Activated CD4-positive, alpha-beta T cell treated with anti-CD3 and anti-CD28 coated beads for 1 hour (primary cell): ENCODE measurements around the gene ANXA4.

Experiments
- DNase-seq: peaks from one replicate; pipeline ENCODE4 v3.0.0-alpha.2; 2020

Gene ANXA4

GRCh38 chr2:69741575-69742321, at the start of gene ANXA4:
ANXA4 (plus strand) TSS chr2:69742134; CDS start chr2:69781566, 39,432 bp downstream.
- DNase-seq, result peak; percentile 28

GRCh38 chr2:69692424-69692823, 49.5 kb upstream of the ANXA4 start:
- DNase-seq, result no peak

GRCh38 chr2:69693059-69693774, 48.7 kb upstream of the ANXA4 start:
- DNase-seq, result no peak

- no peak for DNase-seq
Measured at GRCh38 chr2:69693775-69694450, 48.0 kb upstream of the ANXA4 start.

DNA sequence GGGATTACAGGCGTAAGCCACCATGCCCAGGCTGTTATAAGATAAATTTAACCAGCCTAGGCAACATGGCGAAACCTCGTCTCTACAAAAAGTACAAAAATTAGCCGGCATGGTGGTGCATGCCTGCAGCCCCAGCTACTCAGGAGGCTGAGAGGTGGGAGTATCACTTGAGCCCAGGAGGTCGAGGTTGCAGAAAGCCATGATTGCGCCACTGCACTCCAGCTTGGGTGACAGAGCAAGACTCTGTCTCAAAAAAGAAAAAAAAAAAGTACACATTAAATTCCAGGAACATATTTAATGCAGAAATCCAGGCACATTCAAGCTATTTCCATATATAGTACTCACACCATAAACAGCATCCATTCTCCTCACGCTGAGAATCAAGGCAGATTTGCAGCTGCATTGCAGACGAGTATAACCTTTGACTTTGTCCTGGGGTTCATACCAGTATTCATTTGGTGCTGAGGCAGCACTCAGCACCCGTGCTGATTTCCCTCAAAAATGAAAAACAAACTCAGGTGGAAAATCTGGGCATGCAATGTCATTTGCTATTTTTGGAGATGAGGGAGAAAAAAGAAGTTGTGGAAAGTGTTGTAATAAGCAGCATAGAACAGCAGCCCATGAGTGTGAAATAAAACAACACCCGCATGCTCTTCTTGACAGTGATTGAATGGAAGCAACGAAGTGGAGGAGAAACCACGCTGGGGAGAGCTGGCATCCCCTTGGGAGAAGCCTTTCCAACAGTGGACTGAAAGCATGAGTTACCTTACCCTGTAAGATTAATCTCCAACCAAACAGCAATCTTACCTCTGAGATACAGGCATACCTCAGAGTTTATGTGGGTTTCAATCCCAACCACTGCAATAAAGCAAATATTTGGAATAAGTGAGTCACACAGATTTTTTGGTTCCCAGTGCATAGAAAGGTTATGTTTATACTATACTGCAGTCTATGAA, 46.8 kb upstream of the ANXA4 start:
- no peak for DNase-seq

DNA sequence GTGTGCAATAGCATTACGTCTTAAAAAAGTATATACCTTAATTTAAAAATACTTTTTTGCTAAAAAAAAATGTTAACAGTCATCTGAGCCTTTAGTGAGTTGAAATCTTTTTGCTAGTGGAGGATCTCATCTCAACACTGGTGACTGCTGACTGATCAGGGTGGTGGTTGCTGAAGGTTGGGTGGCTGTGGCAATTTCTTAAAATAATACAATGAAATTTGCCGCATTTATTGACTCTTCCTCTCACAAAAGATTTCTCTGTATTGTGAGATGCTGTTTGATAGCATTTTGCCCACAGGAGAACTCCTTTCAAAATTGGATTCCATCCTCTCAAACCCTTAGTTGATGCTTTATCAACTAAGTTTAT, 46.1 kb upstream of the ANXA4 start:
- DNase-seq, result no peak

DNA sequence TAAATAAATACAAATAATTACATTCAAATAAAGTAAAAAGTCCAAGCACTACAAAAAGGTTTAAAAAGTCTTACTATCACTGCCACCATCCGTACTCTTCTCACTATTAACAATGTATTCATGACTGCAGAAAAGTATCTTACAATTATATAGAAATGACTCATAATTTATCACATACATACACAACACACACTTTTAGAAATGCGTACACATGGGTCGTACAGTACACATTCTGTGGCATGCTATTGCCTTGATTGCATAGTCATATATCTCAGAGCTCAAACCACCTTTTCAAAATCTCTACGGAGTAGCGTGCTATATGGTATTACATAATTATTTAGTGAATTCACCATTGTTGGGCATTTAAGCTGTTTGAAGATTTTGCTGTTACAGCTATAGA, 41.6 kb upstream of the ANXA4 start:
- no peak for DNase-seq

DNA sequence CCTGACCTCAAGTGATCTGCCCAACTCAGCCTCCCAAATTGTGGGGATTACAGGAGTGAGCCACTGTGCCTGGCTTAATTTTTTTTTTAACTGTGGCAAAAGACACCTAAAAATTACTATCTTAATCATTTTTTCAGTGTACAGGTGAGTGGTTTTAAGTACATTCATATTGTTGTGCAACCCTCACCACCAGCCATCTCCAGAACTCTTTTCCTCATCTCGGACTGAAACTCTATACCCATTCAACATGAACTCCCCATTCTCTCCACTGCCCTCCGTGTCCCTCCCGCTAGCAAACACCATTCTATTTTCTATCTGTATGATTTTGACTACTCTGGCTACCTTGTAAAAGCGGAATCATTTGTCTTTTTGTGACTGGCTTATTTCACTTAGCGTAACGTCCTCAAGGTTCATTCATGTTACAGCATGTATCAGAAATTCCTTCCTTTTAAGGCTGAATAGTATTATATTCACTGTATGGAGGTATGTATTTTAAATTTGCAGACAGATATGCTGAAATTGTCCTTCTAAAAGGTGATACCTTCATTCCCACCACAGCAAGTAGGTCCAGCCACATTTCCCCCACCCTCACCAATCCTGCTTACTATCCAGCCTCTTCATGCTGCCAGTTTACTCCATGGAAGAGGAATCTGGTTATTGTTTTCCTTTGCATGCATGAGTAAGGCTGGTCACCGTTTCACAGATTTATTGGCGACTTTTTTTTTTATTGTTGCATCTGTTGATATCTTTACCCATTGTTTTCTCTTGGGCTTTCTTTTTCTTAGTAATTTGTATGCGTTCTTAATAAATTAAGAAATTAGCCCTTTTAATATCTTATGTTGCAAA, 40.6 kb upstream of the ANXA4 start:
- DNase-seq, result no peak

GRCh38 chr2:69703189-69703588, 38.7 kb upstream of the ANXA4 start:
- DNase-seq, result no peak

- no peak for DNase-seq
Measured at GRCh38 chr2:69704446-69704845, 37.5 kb upstream of the ANXA4 start.

DNA sequence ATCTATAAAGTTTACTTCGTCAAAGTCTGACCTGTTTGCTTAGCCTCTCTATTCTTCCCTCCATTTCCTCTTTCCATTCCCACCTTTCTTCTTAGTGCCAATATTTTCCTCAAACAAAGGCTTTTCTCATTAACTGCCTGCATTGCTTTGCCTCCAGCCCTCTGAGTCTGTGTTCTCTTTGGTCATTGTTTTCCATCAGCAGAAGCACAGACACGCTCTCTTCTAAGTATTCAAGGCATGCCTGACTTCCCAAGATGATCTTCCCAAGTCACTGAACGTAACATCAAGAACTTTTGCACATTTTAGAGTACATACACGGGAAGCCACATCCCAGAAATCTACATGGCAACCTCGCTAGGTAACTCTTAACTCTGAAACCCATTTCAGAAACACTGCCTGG, 32.6 kb upstream of the ANXA4 start:
- DNase-seq, result no peak

- DNase-seq, result no peak
Measured at GRCh38 chr2:69711971-69712370, 30.0 kb upstream of the ANXA4 start.

DNA sequence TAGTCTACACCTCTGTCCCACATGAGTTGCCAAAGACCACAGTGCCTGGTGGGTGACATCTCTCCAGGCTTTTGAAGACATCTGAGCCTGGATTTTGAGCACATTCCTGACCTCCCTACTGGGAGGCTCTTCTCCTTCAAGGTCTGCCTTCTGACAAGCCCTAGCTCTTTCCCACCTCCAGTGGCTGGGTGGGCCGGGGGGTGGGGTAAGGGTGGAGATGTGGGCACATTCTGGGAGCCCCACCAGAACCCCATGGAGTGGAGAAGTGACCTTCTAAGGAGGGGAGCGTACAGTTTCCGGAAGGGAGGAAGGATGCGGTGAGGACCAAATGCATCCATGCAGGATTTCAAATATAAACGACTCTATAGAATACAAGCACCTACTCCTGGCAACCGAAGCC, 27.9 kb upstream of the ANXA4 start:
- DNase-seq, result no peak

GRCh38 chr2:69714539-69715220, 27.3 kb upstream of the ANXA4 start:
- peak; percentile 78 for DNase-seq

DNA sequence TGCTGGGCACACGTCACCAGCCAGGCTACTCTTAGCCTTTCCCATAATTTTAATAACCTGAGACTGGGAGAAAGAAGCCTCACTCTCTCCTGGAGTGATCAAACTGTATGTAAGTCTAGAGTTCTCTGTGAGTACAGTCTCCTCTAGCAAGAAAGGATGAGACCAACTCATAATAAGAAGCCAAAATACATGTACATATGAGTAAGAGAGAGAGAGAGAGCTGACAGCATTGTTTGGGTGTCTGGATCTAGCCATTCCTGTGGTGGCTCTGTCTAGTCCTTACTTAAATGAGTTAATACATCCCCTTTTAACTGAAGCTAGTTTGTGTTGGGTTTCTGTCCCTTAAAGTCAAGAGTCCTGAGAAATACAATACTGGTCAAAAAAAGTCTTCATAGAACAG, 26.0 kb upstream of the ANXA4 start:
- no peak for DNase-seq

DNA sequence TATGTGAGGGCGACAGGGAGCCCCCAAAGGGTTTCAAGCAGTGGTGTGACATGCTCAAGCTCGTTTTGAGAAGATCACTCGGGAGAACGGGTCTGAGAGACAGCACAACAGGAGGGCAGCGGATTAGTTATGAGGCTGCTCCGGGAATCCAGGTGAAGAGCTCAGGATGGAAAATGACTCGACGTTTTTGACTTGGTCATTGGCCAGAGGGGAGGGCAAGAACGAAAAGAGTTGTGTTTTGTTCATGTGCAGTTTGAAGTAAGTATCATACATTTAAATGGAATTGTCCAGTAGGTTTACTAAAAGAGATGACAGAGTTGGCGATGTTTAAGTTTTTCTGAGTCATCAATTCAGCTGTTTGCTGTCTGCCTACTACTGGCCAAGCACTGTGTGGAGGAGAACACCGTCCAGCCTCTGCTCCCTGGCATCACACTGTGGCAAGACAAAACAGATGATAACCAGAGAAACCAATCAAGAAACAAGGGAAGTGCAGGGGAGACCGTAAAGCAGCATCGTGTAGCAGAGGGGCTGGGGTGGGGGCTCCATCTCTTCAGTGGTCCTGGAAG, 25.3 kb upstream of the ANXA4 start:
- DNase-seq, result no peak

DNA sequence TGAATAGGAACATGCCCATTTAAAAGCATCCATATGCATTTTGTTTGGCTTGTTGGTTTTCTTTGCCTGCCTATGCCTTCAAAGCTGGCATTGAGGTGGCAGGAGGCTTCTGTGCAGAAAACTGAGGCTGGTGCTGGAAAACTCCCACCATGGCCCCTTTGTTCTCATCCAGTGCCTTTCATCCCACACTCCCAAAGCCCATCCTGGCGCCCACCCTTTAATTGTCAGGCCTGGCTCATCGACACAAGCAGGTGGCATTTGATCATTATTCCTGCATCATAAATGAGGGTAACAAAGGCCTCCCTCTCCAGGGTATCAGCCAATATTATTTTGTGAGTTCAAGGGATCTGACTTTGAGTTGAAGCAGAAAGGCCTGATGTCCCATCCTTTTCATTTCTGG, 24.7 kb upstream of the ANXA4 start:
- DNase-seq, result no peak

DNA sequence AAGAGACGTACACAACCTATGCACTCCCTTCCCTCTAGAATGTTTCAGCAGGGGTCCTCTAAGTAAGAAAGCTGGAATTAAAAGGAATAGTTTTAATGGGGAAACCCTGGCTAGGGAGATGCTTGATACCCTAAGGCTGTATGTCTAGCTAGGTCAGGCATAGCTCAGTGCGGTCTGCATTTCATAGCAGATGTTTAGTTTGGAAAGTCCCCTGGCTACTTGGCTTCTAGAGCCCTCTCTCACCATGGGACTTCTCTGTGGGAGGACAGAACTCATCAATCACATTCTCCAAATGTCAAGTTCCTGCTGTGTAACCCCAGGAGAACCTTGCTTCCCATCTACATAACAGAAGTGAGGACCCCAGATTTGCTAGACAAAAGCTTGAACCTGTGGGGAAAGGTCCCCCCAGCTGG, 24.1 kb upstream of the ANXA4 start:
- DNase-seq, result no peak

DNA sequence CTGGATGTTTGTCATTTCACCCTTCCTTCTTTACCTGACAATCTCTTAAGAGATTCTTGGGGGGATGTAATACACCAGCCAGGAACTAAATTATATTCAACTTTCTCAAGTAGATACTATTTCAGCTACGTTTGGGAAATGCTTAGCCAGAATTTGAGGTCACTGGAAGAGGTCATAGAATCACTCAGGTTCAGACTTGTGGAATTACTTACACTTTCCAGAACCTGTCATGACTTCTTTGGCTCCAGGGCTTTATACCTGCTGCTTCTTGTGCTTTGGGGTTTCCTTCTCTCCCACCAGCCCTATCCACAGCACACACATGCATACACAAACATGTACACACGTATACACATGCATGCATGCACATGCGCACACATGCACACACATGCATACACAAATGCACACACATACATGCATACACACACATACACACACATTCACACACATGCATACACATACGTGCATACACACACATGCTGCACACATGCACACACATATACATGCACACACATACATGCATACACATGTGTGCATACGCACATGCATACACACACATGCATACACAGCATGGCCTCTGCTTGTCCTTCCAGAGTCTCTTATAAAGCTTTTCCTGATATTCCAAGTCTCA, 23.5 kb upstream of the ANXA4 start:
- no peak for DNase-seq

GRCh38 chr2:69720404-69720803, 21.5 kb upstream of the ANXA4 start:
- no peak for DNase-seq
